Prostate gland (tissue), 2 donors: ENCODE measurements around the gene SNRPD1. TPM values are rescaled to one million over a fixed set of nuclear protein-coding genes. Genes with fewer than 3 reads are reported as not detected.

Source experiments
- DNase-seq: peaks from one replicate; pipeline ENCODE4 v3.0.0-alpha.2; 2019; ENCODE audit warnings: low spot score
- H3K27ac ChIP-seq, 2 donors: fragments of 200-600 bp; sonication (generic); 2 replicates each; pipeline ENCODE4 v1.5.1; 2017 to 2019
- H3K27me3 ChIP-seq: fragments of 200-600 bp; sonication (generic); replicated peaks from 2 replicates; pipeline ENCODE4 v1.5.1; 2019; ENCODE audit not compliant: insufficient read depth
- H3K36me3 ChIP-seq, 2 donors: fragments of 200-600 bp; sonication (generic); 1 replicate in 1 of 2; 2 replicates in 1 of 2; pipeline versions ENCODE4 v1.5.1 to v1.8.1; 2017 to 2019
- H3K4me1 ChIP-seq: fragments of 200-600 bp; sonication (generic); replicated peaks from 2 replicates; pipeline ENCODE4 v1.5.1; 2019
- H3K4me3 ChIP-seq, 2 donors: fragments of 200-600 bp; sonication (generic); 2 replicates each; pipeline ENCODE4 v1.5.1; 2017 to 2019
- H3K9me3 ChIP-seq: fragments of 200-600 bp; sonication (generic); 2 replicates; pipeline ENCODE4 v1.5.1; 2017
- POLR2A ChIP-seq: fragments of 450-650 bp; IDR thresholded peaks from one replicate; pipeline ENCODE4 v1.6.1; 2016; ENCODE audit warnings: antibody characterized with exemption, mild to moderate bottlenecking
- POLR2AphosphoS5 ChIP-seq: sonication (generic); formaldehyde crosslinking; IDR thresholded peaks from one replicate; pipeline ENCODE4 v1.6.1; 2017; ENCODE audit warnings: antibody characterized with exemption
- WGBS: methylation state at CpG from one replicate; pipeline ENCODE4 v1.1.5; 2018; 5-methylcytosine and 5-hydroxymethylcytosine counted together
- intact Hi-C: fragments of 100-400 bp; cut with DNase I; formaldehyde crosslinking; loops from one replicate; pipeline ENCODE4 v1.14.2; 2022
- total RNA-seq, 2 donors: library from RNA; depleted of rRNA; stranded (reverse); fragments of >200 nt; gene quantifications; one replicate each; pipeline ENCODE4 v1.1.0, GENCODE V29; 2016
- TF ChIP-seq, protein P1 (sequence below), 4 experiments: fragments of 200-600 bp in 2 of 4; fragments of 450-650 bp in 2 of 4; sonication (generic) in 2 of 4; IDR thresholded peaks; 1 replicate in 3 of 4; 2 replicates in 1 of 4; pipeline ENCODE4 v1.5.1; 2016 to 2019; ENCODE audit warnings: antibody characterized with exemption in 4 of 4, mild to moderate bottlenecking in 2 of 4, moderate library complexity in 2 of 4

The SNRPD1 gene
- total RNA-seq, 2 donors from 2014 or later = 6.0 TPM

DNA sequence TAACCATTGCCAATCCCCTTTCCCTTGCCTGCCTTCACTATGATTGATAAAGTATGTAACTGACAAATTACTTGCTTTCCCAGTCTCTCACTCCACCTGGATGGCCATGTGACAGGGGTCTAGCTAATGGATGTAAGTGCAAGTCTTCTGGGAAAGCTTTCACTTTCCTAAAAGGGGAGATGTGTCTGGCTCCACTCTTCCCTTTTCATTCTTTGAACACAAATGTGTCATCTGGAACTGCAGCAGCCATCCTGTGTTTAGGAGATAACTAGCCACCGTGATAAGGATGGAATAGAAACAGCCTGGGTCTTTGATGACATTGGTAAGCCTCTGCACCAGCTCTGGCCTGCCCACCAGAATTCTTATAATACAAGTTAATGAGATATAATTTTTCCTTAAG, 38.2 kb downstream of the SNRPD1 start:
- WGBS = 78% methylated on average over 1 of the region's 1 CpG
- no peaks in the 10 kb centered on the region for H3K4me1 ChIP-seq
- H3K27ac ChIP-seq = no peak overlapping the region
- no peaks in the 10 kb centered on the region for H3K36me3 ChIP-seq
- no peaks in the 10 kb centered on the region for H3K9me3 ChIP-seq
- no peak overlapping the region for H3K4me3 ChIP-seq
- no peaks in the 10 kb centered on the region for H3K27me3 ChIP-seq
- TF ChIP-seq POLR2A = no peak
- no peak for TF ChIP-seq POLR2AphosphoS5
- TF ChIP-seq, protein P1, sequence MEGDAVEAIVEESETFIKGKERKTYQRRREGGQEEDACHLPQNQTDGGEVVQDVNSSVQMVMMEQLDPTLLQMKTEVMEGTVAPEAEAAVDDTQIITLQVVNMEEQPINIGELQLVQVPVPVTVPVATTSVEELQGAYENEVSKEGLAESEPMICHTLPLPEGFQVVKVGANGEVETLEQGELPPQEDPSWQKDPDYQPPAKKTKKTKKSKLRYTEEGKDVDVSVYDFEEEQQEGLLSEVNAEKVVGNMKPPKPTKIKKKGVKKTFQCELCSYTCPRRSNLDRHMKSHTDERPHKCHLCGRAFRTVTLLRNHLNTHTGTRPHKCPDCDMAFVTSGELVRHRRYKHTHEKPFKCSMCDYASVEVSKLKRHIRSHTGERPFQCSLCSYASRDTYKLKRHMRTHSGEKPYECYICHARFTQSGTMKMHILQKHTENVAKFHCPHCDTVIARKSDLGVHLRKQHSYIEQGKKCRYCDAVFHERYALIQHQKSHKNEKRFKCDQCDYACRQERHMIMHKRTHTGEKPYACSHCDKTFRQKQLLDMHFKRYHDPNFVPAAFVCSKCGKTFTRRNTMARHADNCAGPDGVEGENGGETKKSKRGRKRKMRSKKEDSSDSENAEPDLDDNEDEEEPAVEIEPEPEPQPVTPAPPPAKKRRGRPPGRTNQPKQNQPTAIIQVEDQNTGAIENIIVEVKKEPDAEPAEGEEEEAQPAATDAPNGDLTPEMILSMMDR (IDR thresholded peaks at IDR 0.05) = no peak
- DNase-seq = no peak
- intact Hi-C loops = no loop called here

DNA sequence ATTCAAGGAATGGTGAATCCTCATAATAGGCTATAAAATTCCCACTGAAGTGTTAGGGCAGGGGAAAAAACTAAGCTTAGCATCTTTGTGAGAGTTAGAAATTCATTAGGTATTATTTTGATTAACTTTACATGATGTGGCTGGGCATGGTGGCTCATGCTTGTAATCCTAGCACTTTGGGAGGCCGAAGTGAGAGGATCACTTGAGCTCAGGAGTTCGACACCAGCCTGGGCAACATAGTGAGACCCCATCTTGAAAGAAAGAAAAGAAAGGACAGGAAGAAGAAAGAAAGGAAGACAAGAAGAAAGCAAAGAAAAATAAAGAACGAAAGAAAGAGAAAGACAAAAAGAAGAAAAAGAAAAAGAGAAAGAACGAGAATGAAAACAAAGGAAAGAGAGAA, 40.0 kb downstream of the SNRPD1 start:
- Histone ChIP-seq H3K9me3 (no peaks in the 10 kb centered on the region), H3K4me3 (no peak overlapping the region), H3K27ac (no peak overlapping the region), H3K27me3 (no peaks in the 10 kb centered on the region), H3K4me1 (no peaks in the 10 kb centered on the region), H3K36me3 (no peaks in the 10 kb centered on the region)
- no peak for DNase-seq
- TF ChIP-seq POLR2A (no peak), POLR2AphosphoS5 (no peak)
- intact Hi-C loops = no loop called here
- WGBS = 92% methylated on average over 4 of the region's 4 CpGs

DNA sequence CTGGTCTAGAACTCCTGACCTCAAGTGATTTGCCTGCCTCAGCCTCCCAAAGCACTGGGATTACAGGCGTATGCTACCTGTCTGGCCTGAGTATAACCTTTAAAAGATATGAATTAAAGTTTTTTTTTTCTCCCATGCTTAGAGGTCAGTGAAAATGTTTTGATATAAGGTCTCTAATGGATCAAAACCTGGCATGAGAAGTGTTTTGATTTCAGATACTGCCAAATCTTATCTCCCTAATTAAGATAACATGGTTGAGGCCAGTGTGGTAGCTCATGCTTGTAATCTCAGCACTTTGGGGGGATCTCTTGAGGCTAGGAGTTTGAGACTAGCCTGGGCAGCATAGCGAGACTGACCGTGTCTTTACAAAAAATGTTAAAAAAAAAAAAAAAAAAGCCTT, 41.2 kb downstream of the SNRPD1 start:
- DNase-seq = no peak
- Histone ChIP-seq H3K9me3 (no peaks in the 10 kb centered on the region), H3K36me3 (no peaks in the 10 kb centered on the region), H3K4me3 (no peak overlapping the region), H3K27ac (no peak overlapping the region), H3K4me1 (no peaks in the 10 kb centered on the region), H3K27me3 (no peaks in the 10 kb centered on the region)
- TF ChIP-seq POLR2A (no peak), POLR2AphosphoS5 (no peak)
- TF ChIP-seq, protein P1 (IDR thresholded peaks at IDR 0.05) = no peak
- whole genome bisulfite sequencing = 98% methylated on average over 3 of the region's 3 CpGs
- intact Hi-C loops = no loop called here

DNA sequence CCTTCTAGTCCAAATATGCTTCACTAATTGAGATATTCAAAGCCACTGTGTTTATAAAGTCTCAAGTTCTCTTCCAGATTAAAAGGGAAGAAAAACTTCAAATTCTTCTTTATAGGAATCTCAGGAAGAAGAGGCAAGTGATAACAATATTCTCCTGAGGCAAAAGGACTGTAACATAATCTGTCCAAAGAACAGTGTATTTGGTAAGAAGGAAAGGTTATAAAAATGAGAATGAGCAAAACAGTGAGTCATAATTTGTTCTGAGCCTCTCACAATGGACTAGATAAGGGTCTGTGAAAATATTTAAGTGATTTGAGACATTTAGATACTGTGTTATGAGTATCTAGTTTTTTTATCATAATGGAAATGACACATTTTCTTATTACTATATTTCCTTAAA, 44.3 kb downstream of the SNRPD1 start:
- H3K4me1 ChIP-seq = no peaks in the 10 kb centered on the region
- TF ChIP-seq POLR2AphosphoS5 = no peak
- TF ChIP-seq, protein P1 (IDR thresholded peaks at IDR 0.05) = no peak
- TF ChIP-seq POLR2A = no peak
- no peak for DNase-seq
- no peaks in the 10 kb centered on the region for H3K27me3 ChIP-seq
- H3K9me3 ChIP-seq = no peaks in the 10 kb centered on the region
- no peak overlapping the region for H3K27ac ChIP-seq
- no peaks in the 10 kb centered on the region for H3K36me3 ChIP-seq
- no peak overlapping the region for H3K4me3 ChIP-seq
- intact Hi-C loops = no loop called here

GRCh38 chr18:21660078-21660477, 48.0 kb downstream of the SNRPD1 start:
- 77% methylated on average over 2 of the region's 2 CpGs for WGBS
- Histone ChIP-seq H3K36me3 (no peaks in the 10 kb centered on the region), H3K9me3 (no peaks in the 10 kb centered on the region), H3K4me3 (no peak overlapping the region), H3K27ac (no peak overlapping the region), H3K4me1 (no peaks in the 10 kb centered on the region), H3K27me3 (no peaks in the 10 kb centered on the region)
- DNase-seq = no peak
- TF ChIP-seq POLR2AphosphoS5 = no peak
- TF ChIP-seq, protein P1 (IDR thresholded peaks at IDR 0.05) = no peak
- TF ChIP-seq POLR2A = no peak
- intact Hi-C loops = no loop called here
